GM12873 (cell line): ENCODE data around the gene FMNL2.

Source experiments
- CTCF ChIP-seq: IDR thresholded peaks from 2 replicates; pipeline ENCODE4 v1.5.1; 2012; ENCODE audit warnings: low read depth, mild to moderate bottlenecking, moderate library complexity, low read length, control low read depth; ENCODE audit not compliant: insufficient read depth; ENCODE audit errors: missing control alignments

Gene FMNL2

GRCh38 chr2:152450176-152450575 is 115.2 kb downstream of the FMNL2 start:
- no peak for TF ChIP-seq CTCF

GRCh38 chr2:152452256-152452973 is 117.4 kb downstream of the FMNL2 start:
- no peak for TF ChIP-seq CTCF

- TF ChIP-seq CTCF, result no peak
Measured at GRCh38 chr2:152453129-152453911, 118.3 kb downstream of the FMNL2 start.

- TF ChIP-seq CTCF, result no peak
Measured at GRCh38 chr2:152454371-152454770, 119.4 kb downstream of the FMNL2 start.

- TF ChIP-seq CTCF, result no peak
Measured at GRCh38 chr2:152454960-152455359, 120.0 kb downstream of the FMNL2 start.

GRCh38 chr2:152455738-152456137 is 120.8 kb downstream of the FMNL2 start:
- TF ChIP-seq CTCF, result no peak

- TF ChIP-seq CTCF, result no peak
Measured at GRCh38 chr2:152456262-152456661, 121.3 kb downstream of the FMNL2 start.
